H1 (cell line): ENCODE measurements around the gene IMP3. TPM values are rescaled to one million over a fixed set of nuclear protein-coding genes. Genes with fewer than 3 reads are reported as not detected.

Experiments used
- CTCF ChIA-PET: fragments of 300-600 bp; sonication (Branson Sonifier 250); formaldehyde crosslinking; loops from one replicate; lab custom pipeline; 2021; ENCODE audit not compliant: partially characterized antibody; lab: Charles Lee
- POLR2A ChIA-PET: fragments of 300-600 bp; sonication (Branson Sonifier 250); formaldehyde crosslinking; loops from one replicate; lab custom pipeline; 2021; ENCODE audit warnings: inconsistent platforms; ENCODE audit not compliant: partially characterized antibody; lab: Charles Lee
- DNase-seq, 2 experiments: peaks; one replicate each; pipeline versions ENCODE4 v3.0.0 to v3.0.0-alpha.2; 2010 to 2022; ENCODE audit warnings: low spot score in 2 of 2, low read depth in 1 of 2, mixed read lengths in 1 of 2
- FAIRE-seq: peaks from 2 replicates; lab custom pipeline; 2011; peaks lifted over from hg19 to GRCh38; lab: Jason Lieb, UNC
- H2AFZ ChIP-seq: 2 replicates; pipeline ENCODE4 v1.8.1; 2012; ENCODE audit warnings: low read length, inconsistent platforms
- H2AK5ac ChIP-seq: 2 replicates; pipeline ENCODE4 v1.6.1; 2013; ENCODE audit warnings: low read depth, low read length
- H2BK120ac ChIP-seq: replicated peaks from 2 replicates; pipeline ENCODE3; 2013; ENCODE audit warnings: low read depth, low read length, inconsistent platforms
- H2BK12ac ChIP-seq: 2 replicates; pipeline ENCODE4 v1.6.1; 2013; ENCODE audit warnings: low read depth, low read length
- H2BK15ac ChIP-seq: 2 replicates; pipeline ENCODE4 v1.6.1; 2013; ENCODE audit warnings: low read length
- H2BK20ac ChIP-seq: 2 replicates; pipeline ENCODE4 v1.6.1; 2013; ENCODE audit warnings: low read length
- H2BK5ac ChIP-seq: 2 replicates; pipeline ENCODE4 v1.6.1; 2013; ENCODE audit warnings: low read depth, low read length
- H3K14ac ChIP-seq: 2 replicates; pipeline ENCODE4 v1.6.1; 2013; ENCODE audit warnings: inconsistent platforms; ENCODE audit not compliant: insufficient read length
- H3K18ac ChIP-seq: 2 replicates; pipeline ENCODE4 v1.6.1; 2013; ENCODE audit warnings: low read length; ENCODE audit errors: extremely low read depth
- H3K23ac ChIP-seq: 2 replicates; pipeline ENCODE4 v1.6.1; 2013; ENCODE audit warnings: inconsistent platforms; ENCODE audit not compliant: insufficient read length
- H3K23me2 ChIP-seq: 2 replicates; pipeline ENCODE4 v1.6.1; 2013; ENCODE audit warnings: low read depth, low read length
- H3K27ac ChIP-seq: 2 replicates; pipeline ENCODE4 v1.6.1; 2011; ENCODE audit warnings: low read depth, low read length, inconsistent platforms
- H3K27me3 ChIP-seq, 4 experiments: replicated peaks in 1 of 4; 1 replicate in 1 of 4; 2 replicates in 3 of 4; pipeline versions ENCODE4 v1.6.1 to v1.8.1; 2011 to 2013; ENCODE audit warnings: low read length in 3 of 4, mild to moderate bottlenecking in 3 of 4, inconsistent platforms in 2 of 4, mixed read lengths in 2 of 4, moderate library complexity in 1 of 4; ENCODE audit not compliant: control insufficient read depth in 3 of 4, insufficient read depth in 3 of 4; ENCODE audit errors: extremely low read depth in 1 of 4
- H3K36me3 ChIP-seq, 4 experiments: 2 replicates each; pipeline versions ENCODE4 v1.6.1 to v1.8.1; 2011 to 2013; ENCODE audit warnings: mild to moderate bottlenecking in 4 of 4, low read length in 3 of 4, moderate library complexity in 2 of 4, control low read depth in 1 of 4, inconsistent platforms in 1 of 4; ENCODE audit not compliant: insufficient read depth in 4 of 4, control insufficient read depth in 2 of 4
- H3K4ac ChIP-seq: replicated peaks from 2 replicates; pipeline ENCODE3; 2013; ENCODE audit warnings: low read length, low read depth, mixed read lengths, inconsistent platforms; ENCODE audit not compliant: insufficient read length
- H3K4me1 ChIP-seq, 4 experiments: replicated peaks in 1 of 4; 1 replicate in 1 of 4; 2 replicates in 3 of 4; pipeline versions ENCODE4 v1.6.1 to v1.8.1; 2011 to 2013; ENCODE audit warnings: low read length in 3 of 4, inconsistent platforms in 2 of 4, mixed read lengths in 1 of 4; ENCODE audit not compliant: insufficient read depth in 4 of 4, control insufficient read depth in 3 of 4
- H3K4me2 ChIP-seq, 2 experiments: 2 replicates each; pipeline versions ENCODE4 v1.6.1 to v1.8.1; 2011 to 2013; ENCODE audit warnings: low read depth in 2 of 2, low read length in 2 of 2, control low read depth in 1 of 2, inconsistent platforms in 1 of 2, mild to moderate bottlenecking in 1 of 2; ENCODE audit not compliant: insufficient read depth in 1 of 2
- H3K4me3 ChIP-seq, 4 experiments: fragments of 200-600, 300-600 bp in 1 of 4; sonication (generic), shearing (Covaris generic), sonication (Bioruptor Twin) in 1 of 4; 2 replicates each; pipeline versions ENCODE4 v1.5.1 to v1.8.1; 2011 to 2016; ENCODE audit warnings: low read length in 4 of 4, low read depth in 3 of 4, control low read depth in 2 of 4, inconsistent platforms in 2 of 4, mild to moderate bottlenecking in 2 of 4, mixed read lengths in 1 of 4, moderate library complexity in 1 of 4; ENCODE audit not compliant: insufficient read depth in 2 of 4; ENCODE audit errors: extremely low read depth in 1 of 4
- H3K56ac ChIP-seq: replicated peaks from 2 replicates; pipeline ENCODE3; 2013; ENCODE audit warnings: low read depth, mild to moderate bottlenecking, mixed read lengths, low read length, inconsistent platforms; ENCODE audit not compliant: insufficient read length
- H3K79me1 ChIP-seq: 2 replicates; pipeline ENCODE4 v1.6.1; 2013; ENCODE audit warnings: low read depth, low read length, control low read depth
- H3K79me2 ChIP-seq, 2 experiments: 2 replicates each; pipeline versions ENCODE4 v1.6.1 to v1.8.1; 2012 to 2013; ENCODE audit warnings: low read length in 2 of 2, mild to moderate bottlenecking in 2 of 2, inconsistent platforms in 1 of 2; ENCODE audit not compliant: insufficient read depth in 2 of 2, control insufficient read depth in 1 of 2
- H3K9ac ChIP-seq, 4 experiments: replicated peaks in 1 of 4; 1 replicate in 1 of 4; 2 replicates in 3 of 4; pipeline versions ENCODE4 v1.6.1 to v1.8.1; 2011 to 2013; ENCODE audit warnings: low read depth in 3 of 4, low read length in 3 of 4, control low read depth in 2 of 4, mild to moderate bottlenecking in 2 of 4, moderate library complexity in 2 of 4, inconsistent platforms in 1 of 4; ENCODE audit errors: extremely low read depth in 1 of 4
- H3K9me3 ChIP-seq, 2 experiments: 2 replicates each; pipeline versions ENCODE4 v1.6.1 to v1.8.1; 2012 to 2013; ENCODE audit warnings: mild to moderate bottlenecking in 2 of 2, moderate library complexity in 2 of 2, control low read depth in 1 of 2, inconsistent platforms in 1 of 2, low read depth in 1 of 2, low read length in 1 of 2, mixed read lengths in 1 of 2; ENCODE audit not compliant: insufficient read depth in 2 of 2
- H4K20me1 ChIP-seq, 2 experiments: replicated peaks in 1 of 2; 2 replicates each; pipeline versions ENCODE3 to v1.8.1; 2011 to 2013; ENCODE audit warnings: inconsistent platforms in 2 of 2, low read length in 2 of 2, mild to moderate bottlenecking in 1 of 2; ENCODE audit not compliant: insufficient read depth in 2 of 2, control insufficient read depth in 1 of 2
- H4K5ac ChIP-seq: 2 replicates; pipeline ENCODE4 v1.6.1; 2013; ENCODE audit warnings: low read length, low read depth, mixed read lengths, inconsistent platforms; ENCODE audit not compliant: insufficient read length
- H4K8ac ChIP-seq: 2 replicates; pipeline ENCODE4 v1.8.0; 2013; ENCODE audit warnings: mild to moderate bottlenecking, moderate library complexity, low read length, inconsistent platforms; ENCODE audit not compliant: insufficient read depth; ENCODE audit errors: extremely low read depth
- H4K91ac ChIP-seq: replicated peaks from 2 replicates; pipeline ENCODE3; 2013; ENCODE audit warnings: low read length, mixed read lengths, inconsistent platforms; ENCODE audit not compliant: insufficient read length
- CBX5 ChIP-seq: fragments of 300-800, 300-1000 bp; sonication (generic); IDR thresholded peaks from 2 replicates; pipeline ENCODE4 v1.7.1; 2016; ENCODE audit warnings: antibody characterized with exemption, low read length, low read depth
- CHD2 ChIP-seq: IDR thresholded peaks from 2 replicates; pipeline ENCODE4 v1.6.1; 2012; ENCODE audit warnings: low read length, improper control_type of control experiment
- FOSL1 ChIP-seq: IDR thresholded peaks from 2 replicates; pipeline ENCODE4 v1.6.1; 2011; ENCODE audit warnings: mild to moderate bottlenecking, low read depth, low read length, moderate library complexity; ENCODE audit not compliant: insufficient read depth
- HDAC6 ChIP-seq: IDR thresholded peaks from one replicate; pipeline ENCODE4 v1.7.1; 2012; ENCODE audit warnings: low read depth, mild to moderate bottlenecking, inconsistent platforms, low read length, moderate library complexity
- MAX ChIP-seq: IDR thresholded peaks from 2 replicates; pipeline ENCODE4 v1.6.1; 2012; ENCODE audit warnings: inconsistent platforms
- PHF8 ChIP-seq: fragments of 200-600 bp; sonication (generic); conservative IDR thresholded peaks from 2 replicates; pipeline ENCODE4 v1.7.1; 2012; ENCODE audit warnings: low read depth, mild to moderate bottlenecking, inconsistent platforms, low read length, moderate library complexity
- RAD21 ChIP-seq, 2 experiments: IDR thresholded peaks in 1 of 2; conservative IDR thresholded peaks in 1 of 2; 2 replicates each; pipeline ENCODE4 v1.6.1; 2011; ENCODE audit warnings: low read depth in 2 of 2, low read length in 2 of 2, improper control_type of control experiment in 1 of 2, inconsistent platforms in 1 of 2, mild to moderate bottlenecking in 1 of 2, moderate library complexity in 1 of 2
- RXRA ChIP-seq: IDR thresholded peaks from 2 replicates; pipeline ENCODE4 v1.6.1; 2011; ENCODE audit warnings: low read depth, mild to moderate bottlenecking, low read length, moderate library complexity; ENCODE audit not compliant: insufficient read depth
- SIX5 ChIP-seq: IDR thresholded peaks from 2 replicates; pipeline ENCODE4 v1.6.1; 2011; ENCODE audit warnings: mild to moderate bottlenecking, low read depth, low read length
- SP4 ChIP-seq: IDR thresholded peaks from 2 replicates; pipeline ENCODE4 v1.6.1; 2012; ENCODE audit warnings: low read length, inconsistent platforms
- TAF1 ChIP-seq: IDR thresholded peaks from 2 replicates; pipeline ENCODE4 v1.6.1; 2011; ENCODE audit warnings: mild to moderate bottlenecking, low read depth, low read length
- TCF12 ChIP-seq: IDR thresholded peaks from 2 replicates; pipeline ENCODE4 v1.6.1; 2011; ENCODE audit warnings: low read depth, mild to moderate bottlenecking, low read length
- WGBS, 2 experiments: shearing (Covaris generic) in 1 of 2; methylation state at CpG; one replicate each; pipeline versions ENCODE4 v1.1.6 to v1.1.7; 2013 to 2015; ENCODE audit warnings: low lambda C conversion rate in 2 of 2, mixed read lengths in 2 of 2, inconsistent platforms in 1 of 2, low coverage in 1 of 2, missing lambda C conversion rate in 1 of 2; ENCODE audit not compliant: insufficient replicate concordance in 2 of 2, insufficient coverage in 1 of 2, insufficient read length in 1 of 2; ENCODE audit errors: extremely low coverage in 1 of 2, missing lambda C conversion rate in 1 of 2; 5-methylcytosine and 5-hydroxymethylcytosine counted together
- polyA plus RNA-seq, 7 experiments: library from polyadenylated mRNA; depleted of rRNA in 3 of 7; stranded (reverse) in 5 of 7; unstranded in 2 of 7; fragments of >200 nt in 5 of 7; fragments of 200-250 nt in 2 of 7; gene quantifications; 1 replicate in 5 of 7; 2 replicates in 1 of 7; 4 replicates in 1 of 7; pipeline versions ENCODE4 v1.2.1 to v1.2.3, GENCODE V29; 2011 to 2013; ENCODE audit warnings: missing spikeins in 2 of 7, mixed read lengths in 2 of 7
- total RNA-seq: library from RNA; stranded (reverse); fragmentation: NEBNext Ultra II Directional; extraction: Animal tissue kit (Norgen Biotek cat#: 25700); gene quantifications from 2 replicates; pipeline ENCODE4 v1.2.1, GENCODE V29; 2021

Gene IMP3
- total and polyA plus RNA-seq, 2 of the 8 experiments (the other 6 are each of a cell fraction or from before 2014, with no cell fraction given) = 114 to 273 TPM

DNA sequence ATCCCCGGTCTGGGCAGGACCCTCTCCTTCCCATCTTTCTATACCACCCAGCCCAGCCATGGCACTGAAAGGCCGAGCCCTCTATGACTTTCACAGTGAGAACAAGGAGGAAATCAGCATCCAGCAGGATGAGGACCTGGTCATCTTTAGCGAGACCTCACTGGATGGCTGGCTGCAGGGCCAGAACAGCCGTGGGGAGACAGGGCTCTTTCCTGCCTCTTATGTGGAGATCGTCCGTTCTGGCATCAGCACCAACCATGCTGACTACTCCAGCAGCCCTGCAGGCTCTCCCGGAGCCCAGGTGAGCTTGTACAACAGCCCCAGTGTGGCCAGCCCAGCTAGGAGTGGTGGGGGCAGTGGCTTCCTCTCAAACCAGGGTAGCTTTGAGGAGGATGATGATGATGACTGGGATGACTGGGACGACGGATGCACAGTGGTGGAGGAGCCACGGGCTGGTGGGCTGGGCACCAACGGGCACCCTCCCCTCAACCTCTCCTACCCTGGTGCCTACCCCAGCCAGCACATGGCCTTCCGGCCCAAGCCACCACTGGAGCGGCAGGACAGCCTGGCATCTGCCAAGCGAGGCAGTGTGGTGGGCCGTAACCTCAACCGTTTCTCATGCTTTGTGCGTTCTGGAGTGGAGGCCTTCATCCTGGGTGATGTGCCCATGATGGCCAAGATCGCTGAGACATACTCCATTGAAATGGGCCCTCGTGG lies 9.2 kb upstream of the IMP3 start:
- Histone ChIP-seq H3K79me1 (peaks cover 11% of the 10 kb centered on the region), H4K5ac (no peak overlapping the region), H3K27me3 (peaks cover 0 to 14% (median 10%) of the 10 kb centered on the region in 4 experiments; a peak in 6 of 7 replicates), H3K4ac (no peak overlapping the region), H2AK5ac (peak overlapping the region; percentile 11; the same call in 1 of the 2 replicates), H3K9ac (peak overlapping the region in 3 of 4 experiments; percentile 8 to 74 (median 16); a peak in 5 of 7 replicates), H2BK5ac (peak overlapping the region; percentile 49), H4K8ac (peak overlapping the region; percentile 32; the same call in 1 of the 2 replicates), H3K4me1 (peaks cover 9 to 33% (median 21%) of the 10 kb centered on the region in 4 experiments), H2AFZ (no peak overlapping the region), H4K20me1 (peaks cover 4 to 18% of the 10 kb centered on the region in 2 experiments), H3K23ac (no peak overlapping the region), H2BK20ac (no peak overlapping the region), H3K79me2 (peaks cover 0 to 54% of the 10 kb centered on the region in 2 experiments; a peak in 3 of 4 replicates), H3K4me3 (peak overlapping the region; percentile 63 to 90 (median 72); a peak in 7 of 8 replicates), H3K14ac (no peak overlapping the region), H3K27ac (no peak overlapping the region), H3K4me2 (peak overlapping the region; percentile 93 to 100), H2BK120ac (no peak overlapping the region), H3K56ac (no peak overlapping the region), H2BK12ac (no peak overlapping the region), H3K23me2 (peaks cover 10% of the 10 kb centered on the region; the same call in 1 of the 2 replicates), H3K36me3 (peaks cover 0 to 14% (median 0%) of the 10 kb centered on the region in 4 experiments; a peak in 3 of 8 replicates), H3K9me3 (no peaks in the 10 kb centered on the region), H2BK15ac (0 out of 2 replicates have a peak overlapping the region, but pooled peaks have one; percentile 90), H4K91ac (no peak overlapping the region), H3K18ac (no peak overlapping the region)
- POLR2A ChIA-PET = interaction anchor here (0.7 to 5.5 kb wide), 5 partner anchors 11 to 196 kb away, joined by 3 to 41 read pairs (median 4); partner anchors contain the start of genes IMP3 and SNUPN
- CTCF ChIA-PET = interaction anchor here (0.6 to 1.2 kb wide), 2 partner anchors 9 to 121 kb away, joined by 4 to 5 read pairs; partner anchors contain the start of gene IMP3
- DNase-seq (no peak), FAIRE-seq (no peak)
- 91% methylated on average over 18 of the region's 19 CpGs; no CpG with 5 or more reads in 1 of the 2 experiments for WGBS, 2 experiments
- TF ChIP-seq RAD21 (IDR thresholded peaks at IDR 0.05 in 1 of 2, conservative IDR thresholded peaks at IDR 0.05 in 1 of 2; ENCODE audit: low read depth in 2 of 2, low read length in 2 of 2) = no peak
- TF ChIP-seq SP4 = no peak
- TF ChIP-seq MAX = no peak
- no peak for TF ChIP-seq PHF8
- TF ChIP-seq HDAC6 = no peak
- no peak for TF ChIP-seq TAF1
- no peak for TF ChIP-seq CHD2
- TF ChIP-seq FOSL1 = no peak
- TF ChIP-seq TCF12 = no peak
- no peak for TF ChIP-seq SIX5
- no peak for TF ChIP-seq RXRA
- TF ChIP-seq CBX5 = no peak
